Keratinocyte (primary cell): Measurements from ENCODE around the gene FBH1.

ENCODE experiments used
- EZH2 ChIP-seq: IDR thresholded peaks from one replicate; pipeline ENCODE4 v1.6.1; 2012; ENCODE audit warnings: inconsistent platforms, mild to moderate bottlenecking, low read length, moderate library complexity
- TF ChIP-seq, protein P1 (sequence below), 3 experiments: IDR thresholded peaks in 1 of 3; conservative IDR thresholded peaks in 1 of 3; optimal IDR thresholded peaks in 1 of 3; 2 replicates in 2 of 3; 3 replicates in 1 of 3; pipeline versions ENCODE3 to v1.5.1; 2011; ENCODE audit warnings: low read length in 3 of 3, mild to moderate bottlenecking in 3 of 3, moderate library complexity in 2 of 3, control low read depth in 1 of 3, inconsistent platforms in 1 of 3; ENCODE audit not compliant: insufficient read depth in 2 of 3; ENCODE audit errors: extremely low read depth in 1 of 3

DNA sequence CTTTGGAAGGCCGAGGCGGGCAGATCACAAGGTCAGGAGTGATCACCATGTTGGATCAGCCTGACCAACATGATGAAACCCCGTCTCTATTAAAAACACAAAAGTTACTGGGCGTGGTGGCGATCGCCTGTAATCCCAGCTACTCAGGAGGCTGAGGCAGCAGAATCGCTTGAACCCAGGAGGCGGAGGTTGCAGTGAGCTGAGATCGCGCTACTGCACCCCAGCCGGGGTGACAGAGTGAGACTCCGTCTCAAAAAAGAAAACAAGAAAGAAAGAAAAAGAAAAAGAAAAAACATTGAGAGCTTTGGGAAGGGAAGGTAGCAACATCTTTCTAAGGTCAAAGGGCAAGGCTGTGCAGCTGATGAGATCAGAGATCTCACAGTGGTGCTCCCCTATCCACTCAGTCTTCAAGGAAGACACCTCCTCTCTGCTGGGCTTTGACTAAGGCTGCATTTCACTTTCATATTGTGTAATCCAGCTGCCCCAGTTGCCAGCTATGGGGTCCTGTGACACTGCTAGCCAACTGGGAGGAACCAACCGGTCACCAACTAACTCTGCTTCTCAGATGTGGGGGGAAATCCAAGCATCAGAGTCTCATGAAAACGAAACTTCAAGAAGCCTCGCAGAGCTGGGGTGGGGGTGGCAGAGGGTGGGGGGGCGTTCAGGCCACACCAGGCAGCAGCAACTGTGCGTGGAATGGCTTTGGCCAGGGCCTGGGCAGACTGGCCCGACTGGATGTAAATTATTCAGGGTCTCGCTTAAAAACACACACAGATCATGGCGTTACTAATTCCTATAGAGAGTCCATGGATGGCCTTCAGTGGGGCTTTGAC, 85.8 kb downstream of the FBH1 start:
- TF ChIP-seq, protein P1, sequence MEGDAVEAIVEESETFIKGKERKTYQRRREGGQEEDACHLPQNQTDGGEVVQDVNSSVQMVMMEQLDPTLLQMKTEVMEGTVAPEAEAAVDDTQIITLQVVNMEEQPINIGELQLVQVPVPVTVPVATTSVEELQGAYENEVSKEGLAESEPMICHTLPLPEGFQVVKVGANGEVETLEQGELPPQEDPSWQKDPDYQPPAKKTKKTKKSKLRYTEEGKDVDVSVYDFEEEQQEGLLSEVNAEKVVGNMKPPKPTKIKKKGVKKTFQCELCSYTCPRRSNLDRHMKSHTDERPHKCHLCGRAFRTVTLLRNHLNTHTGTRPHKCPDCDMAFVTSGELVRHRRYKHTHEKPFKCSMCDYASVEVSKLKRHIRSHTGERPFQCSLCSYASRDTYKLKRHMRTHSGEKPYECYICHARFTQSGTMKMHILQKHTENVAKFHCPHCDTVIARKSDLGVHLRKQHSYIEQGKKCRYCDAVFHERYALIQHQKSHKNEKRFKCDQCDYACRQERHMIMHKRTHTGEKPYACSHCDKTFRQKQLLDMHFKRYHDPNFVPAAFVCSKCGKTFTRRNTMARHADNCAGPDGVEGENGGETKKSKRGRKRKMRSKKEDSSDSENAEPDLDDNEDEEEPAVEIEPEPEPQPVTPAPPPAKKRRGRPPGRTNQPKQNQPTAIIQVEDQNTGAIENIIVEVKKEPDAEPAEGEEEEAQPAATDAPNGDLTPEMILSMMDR (optimal IDR thresholded peaks at IDR 0.05 in 1 of 3, IDR thresholded peaks at IDR 0.05 in 1 of 3, conservative IDR thresholded peaks at IDR 0.05 in 1 of 3; ENCODE audit: extremely low read depth in 1 of 3, insufficient read depth in 2 of 3, low read length in 3 of 3) = no peak
- no peak for TF ChIP-seq EZH2
